Transverse colon (tissue), 4 donors: ENCODE measurements around the gene HBD.
"Not testable (repeated sequence)": the region's sequence is repeated elsewhere in the genome, so short reads cannot be mapped to it uniquely, and the experiment has no call there.

Experiments
- POLR2A ChIP-seq: fragments of 450-650 bp; IDR thresholded peaks from one replicate; pipeline ENCODE4 v1.6.1; 2016; ENCODE audit warnings: antibody characterized with exemption, mild to moderate bottlenecking, moderate library complexity
- POLR2AphosphoS5 ChIP-seq, 3 donors: sonication (generic); formaldehyde crosslinking; IDR thresholded peaks; one replicate each; pipeline ENCODE4 v1.6.1; 2016; ENCODE audit warnings: antibody characterized with exemption in 3 of 3
- TF ChIP-seq, protein P1 (sequence below), 5 experiments: fragments of 200-600 bp in 3 of 5; fragments of 450-650 bp in 2 of 5; sonication (generic) in 3 of 5; IDR thresholded peaks; 1 replicate in 2 of 5; 2 replicates in 3 of 5; pipeline ENCODE4 v1.5.1; 2016 to 2017; ENCODE audit warnings: antibody characterized with exemption in 5 of 5, inconsistent platforms in 3 of 5, mild to moderate bottlenecking in 2 of 5, moderate library complexity in 1 of 5

DNA sequence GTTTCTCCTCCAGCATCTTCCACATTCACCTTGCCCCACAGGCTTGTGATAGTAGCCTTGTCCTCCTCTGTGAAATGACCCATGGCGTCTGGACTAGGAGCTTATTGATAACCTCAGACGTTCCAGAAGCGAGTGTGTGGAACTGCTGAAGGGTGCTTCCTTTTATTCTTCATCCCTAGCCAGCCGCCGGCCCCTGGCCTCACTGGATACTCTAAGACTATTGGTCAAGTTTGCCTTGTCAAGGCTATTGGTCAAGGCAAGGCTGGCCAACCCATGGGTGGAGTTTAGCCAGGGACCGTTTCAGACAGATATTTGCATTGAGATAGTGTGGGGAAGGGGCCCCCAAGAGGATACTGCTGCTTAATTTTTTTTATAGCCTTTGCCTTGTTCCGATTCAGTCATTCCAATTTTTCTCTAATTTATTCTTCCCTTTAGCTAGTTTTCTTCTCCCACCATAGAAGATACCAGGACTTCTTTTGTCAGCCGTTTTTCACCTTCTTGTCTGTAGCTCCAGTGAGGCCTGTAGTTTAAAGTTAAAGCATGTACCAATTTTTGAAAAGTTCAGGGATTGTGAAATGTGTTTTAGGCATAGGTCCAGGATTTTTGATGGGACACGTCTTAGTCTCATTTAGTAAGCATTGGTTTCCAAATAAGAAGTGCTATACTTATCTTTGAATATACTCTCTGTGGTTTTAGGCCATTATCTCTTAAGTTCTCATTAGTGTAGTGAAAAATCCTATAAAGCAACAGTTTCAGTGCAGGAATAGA, 20.5 kb upstream of the HBD start, which contains the start of gene HBG2:
- TF ChIP-seq, protein P1, sequence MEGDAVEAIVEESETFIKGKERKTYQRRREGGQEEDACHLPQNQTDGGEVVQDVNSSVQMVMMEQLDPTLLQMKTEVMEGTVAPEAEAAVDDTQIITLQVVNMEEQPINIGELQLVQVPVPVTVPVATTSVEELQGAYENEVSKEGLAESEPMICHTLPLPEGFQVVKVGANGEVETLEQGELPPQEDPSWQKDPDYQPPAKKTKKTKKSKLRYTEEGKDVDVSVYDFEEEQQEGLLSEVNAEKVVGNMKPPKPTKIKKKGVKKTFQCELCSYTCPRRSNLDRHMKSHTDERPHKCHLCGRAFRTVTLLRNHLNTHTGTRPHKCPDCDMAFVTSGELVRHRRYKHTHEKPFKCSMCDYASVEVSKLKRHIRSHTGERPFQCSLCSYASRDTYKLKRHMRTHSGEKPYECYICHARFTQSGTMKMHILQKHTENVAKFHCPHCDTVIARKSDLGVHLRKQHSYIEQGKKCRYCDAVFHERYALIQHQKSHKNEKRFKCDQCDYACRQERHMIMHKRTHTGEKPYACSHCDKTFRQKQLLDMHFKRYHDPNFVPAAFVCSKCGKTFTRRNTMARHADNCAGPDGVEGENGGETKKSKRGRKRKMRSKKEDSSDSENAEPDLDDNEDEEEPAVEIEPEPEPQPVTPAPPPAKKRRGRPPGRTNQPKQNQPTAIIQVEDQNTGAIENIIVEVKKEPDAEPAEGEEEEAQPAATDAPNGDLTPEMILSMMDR (IDR thresholded peaks at IDR 0.05): not testable (repeated sequence)
- TF ChIP-seq POLR2A; POLR2AphosphoS5 (IDR thresholded peaks at IDR 0.05): not testable (repeated sequence)
